ENCODE measurements around the gene DNAJC13.

Gene DNAJC13

DNA sequence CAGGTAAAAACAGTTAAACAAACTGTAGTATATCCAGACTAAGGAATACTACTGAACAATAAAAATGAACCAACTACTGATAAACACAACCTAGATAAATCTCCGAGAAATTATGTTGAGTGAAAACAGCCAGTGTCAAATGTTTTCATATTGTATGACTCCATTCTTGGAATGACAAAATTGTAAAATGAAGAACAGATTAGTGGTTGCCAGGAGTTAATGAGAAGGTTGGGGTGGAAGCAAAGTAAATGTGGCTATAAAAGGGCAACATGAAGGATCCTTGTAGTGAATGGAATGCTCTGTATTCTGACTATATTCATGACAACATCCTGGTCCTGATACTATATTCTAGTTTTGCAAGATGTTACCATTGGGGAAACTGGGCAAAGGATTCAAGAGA is 152.3 kb downstream of the DNAJC13 start:
- H3K27ac ChIP-seq (ENCODE audit: low read depth, low read length) = no peak overlapping the region
- H3K4me3 ChIP-seq (ENCODE audit: low read depth in 1 of 2, low read length in 2 of 2) = no peak overlapping the region
- no peak overlapping the region for H3K9ac ChIP-seq (ENCODE audit: low read length)
- no peaks in the 10 kb centered on the region for H3K36me3 ChIP-seq (ENCODE audit: insufficient read depth, low read length)
- H3K27me3 ChIP-seq (ENCODE audit: control insufficient read depth in 1 of 2, insufficient read depth in 2 of 2, low read length in 2 of 2) = no peaks in the 10 kb centered on the region
- peaks cover 8% of the 10 kb centered on the region for H3K4me1 ChIP-seq (ENCODE audit: insufficient read depth, low read length)
- no peaks in the 10 kb centered on the region for H3K9me3 ChIP-seq (ENCODE audit: low read length)

DNA sequence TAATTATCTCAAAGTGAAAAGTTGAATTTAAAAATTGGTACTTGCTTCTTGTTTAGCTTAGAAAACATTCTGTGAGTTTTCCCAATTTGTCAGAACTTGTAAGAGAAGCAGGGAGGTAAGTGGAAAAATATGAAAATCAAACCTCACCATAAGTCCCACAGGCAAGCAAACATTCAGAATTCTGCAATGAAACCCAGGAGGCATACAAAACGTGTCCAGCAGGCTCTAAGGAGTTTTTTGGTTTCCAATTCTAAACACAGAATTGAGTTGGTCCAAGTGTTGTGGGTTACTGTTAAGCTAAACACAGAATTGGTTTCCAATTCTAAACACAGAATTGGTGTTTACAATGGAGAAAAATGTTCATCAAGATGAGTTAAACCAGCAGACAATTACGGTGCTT is 152.7 kb downstream of the DNAJC13 start:
- no peaks in the 10 kb centered on the region for H3K27me3 ChIP-seq (ENCODE audit: control insufficient read depth in 1 of 2, insufficient read depth in 2 of 2, low read length in 2 of 2)
- H3K27ac ChIP-seq (ENCODE audit: low read depth, low read length) = no peak overlapping the region
- H3K36me3 ChIP-seq (ENCODE audit: insufficient read depth, low read length) = no peaks in the 10 kb centered on the region
- H3K4me3 ChIP-seq (ENCODE audit: low read depth in 1 of 2, low read length in 2 of 2) = no peak overlapping the region
- no peaks in the 10 kb centered on the region for H3K9me3 ChIP-seq (ENCODE audit: low read length)
- H3K4me1 ChIP-seq (ENCODE audit: insufficient read depth, low read length) = peaks cover 8% of the 10 kb centered on the region
- H3K9ac ChIP-seq (ENCODE audit: low read length) = no peak overlapping the region

- Histone ChIP-seq H3K27me3 (ENCODE audit: control insufficient read depth in 1 of 2, insufficient read depth in 2 of 2, low read length in 2 of 2) (no peaks in the 10 kb centered on the region), H3K9me3 (ENCODE audit: low read length) (no peaks in the 10 kb centered on the region), H3K4me3 (ENCODE audit: low read depth in 1 of 2, low read length in 2 of 2) (no peak overlapping the region), H3K36me3 (ENCODE audit: insufficient read depth, low read length) (peaks cover 8% of the 10 kb centered on the region), H3K4me1 (ENCODE audit: insufficient read depth, low read length) (peaks cover 8% of the 10 kb centered on the region), H3K9ac (ENCODE audit: low read length) (no peak overlapping the region), H3K27ac (ENCODE audit: low read depth, low read length) (no peak overlapping the region)
Measured at GRCh38 chr3:132573797-132574211, 156.5 kb downstream of the DNAJC13 start.

DNA sequence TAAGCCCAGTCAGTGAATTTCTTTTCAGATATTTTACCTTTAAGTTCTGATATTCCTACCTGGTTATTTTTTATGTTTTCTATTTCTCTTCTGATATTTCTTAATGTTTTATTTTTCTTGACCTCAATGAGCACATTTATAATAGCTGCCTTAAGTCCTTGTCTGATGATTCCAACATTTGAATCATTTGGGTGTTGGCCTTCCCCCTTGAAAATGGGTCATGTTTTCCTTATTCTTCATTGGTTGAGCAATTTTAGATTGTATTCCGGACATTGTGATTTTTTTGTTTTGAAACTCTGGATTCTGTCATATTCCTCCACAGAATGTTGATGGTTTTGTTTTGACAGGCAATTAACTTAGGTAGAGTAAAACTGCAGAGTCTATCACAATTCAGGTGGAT is 170.1 kb downstream of the DNAJC13 start:
- Histone ChIP-seq H3K36me3 (ENCODE audit: insufficient read depth, low read length) (no peaks in the 10 kb centered on the region), H3K27ac (ENCODE audit: low read depth, low read length) (no peak overlapping the region), H3K4me1 (ENCODE audit: insufficient read depth, low read length) (no peaks in the 10 kb centered on the region), H3K9ac (ENCODE audit: low read length) (no peak overlapping the region), H3K27me3 (ENCODE audit: control insufficient read depth in 1 of 2, insufficient read depth in 2 of 2, low read length in 2 of 2) (no peaks in the 10 kb centered on the region), H3K9me3 (ENCODE audit: low read length) (no peaks in the 10 kb centered on the region), H3K4me3 (ENCODE audit: low read depth in 1 of 2, low read length in 2 of 2) (no peak overlapping the region)

Data from muscle layer of colon (tissue), 2 donors.